ENCODE data around the gene CYP3A5.
"Not testable (repeated sequence)": the region's sequence is repeated elsewhere in the genome, so short reads cannot be mapped to it uniquely, and the experiment has no call there.

The CYP3A5 gene

DNA sequence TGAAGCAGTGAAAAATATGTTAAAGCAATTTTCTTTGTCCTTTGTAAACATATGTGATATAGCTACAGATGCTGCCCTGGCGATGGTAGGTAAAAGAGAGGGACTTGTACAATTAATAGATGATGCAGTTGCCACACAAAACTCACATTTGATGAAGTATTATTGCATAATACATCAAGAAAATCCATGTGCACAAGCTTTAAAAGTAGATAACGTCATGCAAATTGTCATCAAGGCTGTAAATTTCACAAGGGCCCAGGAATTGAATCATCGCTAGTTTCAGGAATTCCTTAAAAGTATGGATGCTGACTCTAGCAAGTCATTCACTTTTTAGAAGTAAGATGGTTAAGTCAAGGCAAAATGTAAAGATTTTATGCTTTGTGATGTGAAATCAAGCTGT, 10.0 kb downstream of the CYP3A5 start:
- no peak for DNase-seq (ENCODE audit: low read depth)
- no peak overlapping the region for H3K4me3 ChIP-seq (ENCODE audit: low read depth, low read length)
- TF ChIP-seq, protein P1, sequence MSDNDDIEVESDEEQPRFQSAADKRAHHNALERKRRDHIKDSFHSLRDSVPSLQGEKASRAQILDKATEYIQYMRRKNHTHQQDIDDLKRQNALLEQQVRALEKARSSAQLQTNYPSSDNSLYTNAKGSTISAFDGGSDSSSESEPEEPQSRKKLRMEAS (IDR thresholded peaks at IDR 0.05; ENCODE audit: low read depth, low read length), result no peak
- TF ChIP-seq, protein P2, sequence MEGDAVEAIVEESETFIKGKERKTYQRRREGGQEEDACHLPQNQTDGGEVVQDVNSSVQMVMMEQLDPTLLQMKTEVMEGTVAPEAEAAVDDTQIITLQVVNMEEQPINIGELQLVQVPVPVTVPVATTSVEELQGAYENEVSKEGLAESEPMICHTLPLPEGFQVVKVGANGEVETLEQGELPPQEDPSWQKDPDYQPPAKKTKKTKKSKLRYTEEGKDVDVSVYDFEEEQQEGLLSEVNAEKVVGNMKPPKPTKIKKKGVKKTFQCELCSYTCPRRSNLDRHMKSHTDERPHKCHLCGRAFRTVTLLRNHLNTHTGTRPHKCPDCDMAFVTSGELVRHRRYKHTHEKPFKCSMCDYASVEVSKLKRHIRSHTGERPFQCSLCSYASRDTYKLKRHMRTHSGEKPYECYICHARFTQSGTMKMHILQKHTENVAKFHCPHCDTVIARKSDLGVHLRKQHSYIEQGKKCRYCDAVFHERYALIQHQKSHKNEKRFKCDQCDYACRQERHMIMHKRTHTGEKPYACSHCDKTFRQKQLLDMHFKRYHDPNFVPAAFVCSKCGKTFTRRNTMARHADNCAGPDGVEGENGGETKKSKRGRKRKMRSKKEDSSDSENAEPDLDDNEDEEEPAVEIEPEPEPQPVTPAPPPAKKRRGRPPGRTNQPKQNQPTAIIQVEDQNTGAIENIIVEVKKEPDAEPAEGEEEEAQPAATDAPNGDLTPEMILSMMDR (IDR thresholded peaks at IDR 0.05; ENCODE audit: low read depth, low read length), result no peak
- TF ChIP-seq POLR2A (IDR thresholded peaks at IDR 0.05; ENCODE audit: extremely low read depth, insufficient read length) (no peak), MYC (IDR thresholded peaks at IDR 0.05; ENCODE audit: low read depth, low read length) (no peak)

DNA sequence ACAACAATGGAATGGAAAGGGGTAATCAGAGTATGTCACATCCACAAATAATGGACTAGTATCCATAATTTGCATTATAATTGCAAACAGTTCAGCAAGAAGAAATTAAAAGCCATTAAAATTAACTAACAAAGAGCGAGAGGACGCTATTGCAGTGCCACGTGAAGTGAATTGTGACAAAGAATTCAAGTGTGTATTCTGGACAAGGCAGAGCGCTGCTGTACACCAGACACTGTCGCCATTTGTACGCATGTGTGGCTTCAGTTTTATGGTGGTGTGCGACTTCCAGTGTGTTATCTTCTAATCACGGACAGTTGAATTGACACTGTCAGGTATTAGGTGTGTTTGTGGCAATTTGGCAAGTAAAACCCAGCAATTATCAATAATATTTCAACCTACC, 11.3 kb downstream of the CYP3A5 start:
- no peak for DNase-seq (ENCODE audit: low read depth)
- no peak overlapping the region for H3K4me3 ChIP-seq (ENCODE audit: low read depth, low read length)
- TF ChIP-seq, protein P2 (IDR thresholded peaks at IDR 0.05; ENCODE audit: low read depth, low read length), result no peak
- TF ChIP-seq, protein P1 (IDR thresholded peaks at IDR 0.05; ENCODE audit: low read depth, low read length), result no peak
- TF ChIP-seq MYC (IDR thresholded peaks at IDR 0.05; ENCODE audit: low read depth, low read length) (no peak), POLR2A (IDR thresholded peaks at IDR 0.05; ENCODE audit: extremely low read depth, insufficient read length) (no peak)

DNA sequence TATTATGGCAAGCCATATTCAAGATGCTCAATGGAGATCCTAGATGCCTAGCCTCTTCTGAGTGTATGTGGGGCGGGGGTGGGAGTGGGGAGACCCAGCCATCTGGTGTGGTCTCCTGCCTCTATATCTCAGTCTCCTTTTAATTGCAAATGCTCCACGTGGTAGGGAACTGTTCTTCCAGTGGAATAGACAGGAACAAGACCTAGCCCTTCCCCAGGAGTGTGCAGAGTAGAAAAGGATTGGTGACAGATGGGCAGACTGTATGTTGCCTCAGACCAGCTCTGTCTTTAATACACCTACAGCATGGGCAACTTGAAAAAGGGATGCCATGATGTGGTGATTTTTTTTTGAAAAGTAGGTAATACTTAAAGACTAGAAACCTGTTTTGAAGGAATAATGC, 12.6 kb downstream of the CYP3A5 start:
- DNase-seq (ENCODE audit: low read depth), result no peak
- TF ChIP-seq, protein P2 (IDR thresholded peaks at IDR 0.05; ENCODE audit: low read depth, low read length), result no peak
- no peak for TF ChIP-seq MYC (IDR thresholded peaks at IDR 0.05; ENCODE audit: low read depth, low read length)
- TF ChIP-seq, protein P1 (IDR thresholded peaks at IDR 0.05; ENCODE audit: low read depth, low read length), result no peak
- no peak for TF ChIP-seq POLR2A (IDR thresholded peaks at IDR 0.05; ENCODE audit: extremely low read depth, insufficient read length)

DNA sequence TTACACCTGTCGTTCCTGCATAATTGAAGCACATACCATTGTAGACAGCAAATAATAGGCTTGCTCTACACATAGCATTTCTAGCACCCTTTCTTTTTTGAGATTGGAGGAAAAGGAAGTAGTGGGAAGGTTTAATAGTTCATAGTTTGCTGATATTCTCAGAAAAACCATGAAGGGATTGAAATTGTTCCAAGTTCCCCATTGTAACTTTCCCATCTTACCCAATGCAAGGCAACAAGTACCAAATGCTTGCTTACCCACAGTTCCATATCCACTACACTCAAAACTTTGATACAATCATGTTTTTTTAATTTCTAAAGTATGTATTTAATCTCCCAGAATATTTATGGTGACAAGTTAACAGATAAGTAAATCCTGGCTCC, 13.8 kb downstream of the CYP3A5 start:
- no peak overlapping the region for H3K4me3 ChIP-seq (ENCODE audit: low read depth, low read length)
- DNase-seq (ENCODE audit: low read depth), result no peak
- TF ChIP-seq POLR2A (IDR thresholded peaks at IDR 0.05; ENCODE audit: extremely low read depth, insufficient read length), result no peak
- TF ChIP-seq, protein P1 (IDR thresholded peaks at IDR 0.05; ENCODE audit: low read depth, low read length), result no peak

More for the DNA sequence above, 12.6 kb downstream of the CYP3A5 start:
- no peak overlapping the region for H3K4me3 ChIP-seq (ENCODE audit: low read depth, low read length)

DNA sequence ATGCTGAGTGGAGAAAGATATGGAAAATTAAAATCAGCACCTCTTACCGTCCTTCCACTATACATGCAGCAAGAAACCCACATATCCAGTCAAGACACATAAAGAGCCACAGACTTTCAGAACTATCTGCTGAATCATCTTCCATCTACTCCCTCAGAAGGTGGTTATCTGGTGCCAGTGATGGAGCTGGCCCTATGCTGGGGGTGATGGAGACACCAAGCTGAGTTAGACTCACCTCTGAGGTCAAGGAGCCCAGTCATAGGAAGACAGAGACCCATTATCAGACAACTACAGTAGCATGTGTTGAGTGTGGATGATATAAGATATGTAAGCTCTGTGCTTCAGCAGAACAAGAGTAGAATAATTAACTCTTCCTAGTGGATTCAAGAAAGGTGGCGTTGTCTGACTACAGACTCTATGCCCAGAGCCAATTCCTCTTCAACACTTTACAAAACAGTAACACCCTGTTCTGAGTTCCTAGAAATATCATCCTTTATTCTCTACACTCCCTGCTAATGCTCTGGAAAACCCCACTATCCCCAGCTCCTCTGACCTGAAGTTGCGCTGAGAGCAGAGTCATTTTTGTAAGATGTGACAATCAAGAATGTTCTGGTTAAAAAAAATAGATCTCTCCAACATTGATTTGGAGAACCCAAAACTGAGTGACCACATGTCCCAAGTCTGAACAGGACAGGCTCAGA, 14.3 kb downstream of the CYP3A5 start:
- no peak overlapping the region for H3K4me3 ChIP-seq (ENCODE audit: low read depth, low read length)
- TF ChIP-seq, protein P2 (IDR thresholded peaks at IDR 0.05; ENCODE audit: low read depth, low read length), result no peak
- TF ChIP-seq POLR2A (IDR thresholded peaks at IDR 0.05; ENCODE audit: extremely low read depth, insufficient read length) (no peak), MYC (IDR thresholded peaks at IDR 0.05; ENCODE audit: low read depth, low read length) (no peak)
- TF ChIP-seq, protein P1 (IDR thresholded peaks at IDR 0.05; ENCODE audit: low read depth, low read length), result no peak
- no peak for DNase-seq (ENCODE audit: low read depth)

DNA sequence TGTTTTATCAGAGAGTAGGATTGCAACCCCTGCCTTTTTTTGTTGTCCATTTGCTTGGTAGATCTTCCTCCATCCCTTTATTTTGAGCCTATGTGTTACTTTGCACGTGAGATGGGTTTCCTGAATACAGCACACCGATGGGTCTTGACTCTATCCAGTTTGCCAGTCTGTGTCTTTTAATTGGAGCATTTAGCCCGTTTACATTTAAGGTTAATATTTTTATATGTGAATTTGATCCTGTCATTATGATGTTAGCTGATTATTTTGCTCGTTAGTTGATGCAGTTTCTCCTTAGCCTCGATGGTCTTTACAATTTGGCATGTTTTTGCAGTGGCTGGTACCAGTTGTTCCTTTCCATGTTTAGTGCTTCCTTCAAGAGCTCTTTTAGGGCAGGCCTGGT, 21.9 kb downstream of the CYP3A5 start:
- H3K4me3 ChIP-seq (ENCODE audit: low read depth, low read length); DNase-seq (ENCODE audit: low read depth): not testable (repeated sequence)

DNA sequence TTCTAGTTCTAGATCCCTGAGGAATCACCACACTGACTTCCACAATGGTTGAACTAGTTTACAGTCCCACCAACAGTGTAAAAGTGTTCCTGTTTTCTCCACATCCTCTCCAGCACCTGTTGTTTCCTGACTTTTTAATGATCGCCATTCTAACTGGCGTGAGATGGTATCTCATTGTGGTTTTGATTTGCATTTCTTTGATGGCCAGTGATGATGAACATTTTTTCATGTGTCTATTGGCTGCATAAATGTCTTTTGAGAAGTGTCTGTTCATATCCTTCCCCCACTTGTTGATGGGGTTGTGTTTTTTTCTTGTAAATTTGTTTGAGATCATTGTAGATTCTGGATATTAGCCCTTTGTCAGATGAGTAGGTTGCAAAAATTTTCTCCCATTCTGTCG, 25.2 kb downstream of the CYP3A5 start:
- not testable (repeated sequence) for DNase-seq (ENCODE audit: low read depth); H3K4me3 ChIP-seq (ENCODE audit: low read depth, low read length)
